Gastrocnemius medialis (tissue), 4 donors: Measurements from ENCODE around the gene TMEM132D. TPM values are rescaled to one million over a fixed set of nuclear protein-coding genes. Genes with fewer than 3 reads are reported as not detected.

Source experiments
- ATAC-seq, 2 donors: fragments of 150-250 bp; one replicate each; pipeline ENCODE4 v1.9.1; 2016
- DNase-seq, 2 donors: peaks; one replicate each; pipeline ENCODE4 v3.0.0-alpha.2; 2019
- H3K27ac ChIP-seq, 4 donors: fragments of 200-600 bp; sonication (generic); 1 replicate in 1 of 4; 2 replicates in 3 of 4; pipeline ENCODE4 v1.5.1; 2016 to 2018; ENCODE audit warnings: mild to moderate bottlenecking in 2 of 4, moderate library complexity in 1 of 4
- H3K27me3 ChIP-seq, 3 donors: fragments of 200-600 bp; sonication (generic) in 2 of 3; 1 replicate in 1 of 3; 2 replicates in 2 of 3; pipeline versions ENCODE4 v1.5.1 to v1.6.0; 2016 to 2019; ENCODE audit warnings: mild to moderate bottlenecking in 1 of 3, moderate library complexity in 1 of 3
- H3K36me3 ChIP-seq, 2 donors: fragments of 200-600 bp; sonication (generic) in 1 of 2; one replicate each; pipeline ENCODE4 v1.5.1; 2017 to 2018
- H3K4me1 ChIP-seq, 2 donors: fragments of 200-600 bp; sonication (generic) in 1 of 2; one replicate each; pipeline ENCODE4 v1.5.1; 2016 to 2017; ENCODE audit warnings: mild to moderate bottlenecking in 2 of 2
- H3K4me3 ChIP-seq, 4 donors: fragments of 200-600 bp; sonication (generic) in 3 of 4; 1 replicate in 1 of 4; 2 replicates in 3 of 4; pipeline ENCODE4 v1.5.1; 2016 to 2019; ENCODE audit warnings: mild to moderate bottlenecking in 2 of 4
- H3K9me3 ChIP-seq, 3 donors: fragments of 200-600 bp; sonication (generic) in 2 of 3; 1 replicate in 1 of 3; 2 replicates in 2 of 3; pipeline ENCODE4 v1.5.1; 2016 to 2019
- POLR2A ChIP-seq, 2 donors: fragments of 450-650 bp; IDR thresholded peaks; one replicate each; pipeline ENCODE4 v1.6.1; 2017; ENCODE audit warnings: antibody characterized with exemption in 2 of 2, mild to moderate bottlenecking in 2 of 2, moderate library complexity in 2 of 2
- in situ Hi-C, 4 donors: fragments of 200-750 bp; cut with MboI; loops; one replicate each; pipeline versions ENCODE4 v1.15.0 to v1.8.0; 2017; ENCODE audit warnings: low sequenced_read_pairs in 4 of 4
- intact Hi-C: fragments of 100-400 bp; cut with DNase I; formaldehyde crosslinking; loops from one replicate; pipeline ENCODE4 v1.15.1; 2023; ENCODE audit warnings: low total_unique reads
- total RNA-seq, 4 donors: library from RNA; depleted of rRNA; stranded (reverse); fragments of >200 nt; gene quantifications; one replicate each; pipeline versions ENCODE4 v1.1.0 to v1.2.3, GENCODE V29; 2016
- TF ChIP-seq, protein P1 (sequence below), 5 experiments: fragments of 450-650 bp in 3 of 5; fragments of 200-600 bp in 2 of 5; sonication (generic) in 2 of 5; IDR thresholded peaks in 4 of 5; conservative IDR thresholded peaks in 1 of 5; 1 replicate in 4 of 5; 2 replicates in 1 of 5; pipeline ENCODE4 v1.5.1; 2016 to 2019; ENCODE audit warnings: antibody characterized with exemption in 5 of 5, mild to moderate bottlenecking in 3 of 5, moderate library complexity in 3 of 5

Gene TMEM132D
- total RNA-seq, 4 donors from 2014 or later: not detected

DNA sequence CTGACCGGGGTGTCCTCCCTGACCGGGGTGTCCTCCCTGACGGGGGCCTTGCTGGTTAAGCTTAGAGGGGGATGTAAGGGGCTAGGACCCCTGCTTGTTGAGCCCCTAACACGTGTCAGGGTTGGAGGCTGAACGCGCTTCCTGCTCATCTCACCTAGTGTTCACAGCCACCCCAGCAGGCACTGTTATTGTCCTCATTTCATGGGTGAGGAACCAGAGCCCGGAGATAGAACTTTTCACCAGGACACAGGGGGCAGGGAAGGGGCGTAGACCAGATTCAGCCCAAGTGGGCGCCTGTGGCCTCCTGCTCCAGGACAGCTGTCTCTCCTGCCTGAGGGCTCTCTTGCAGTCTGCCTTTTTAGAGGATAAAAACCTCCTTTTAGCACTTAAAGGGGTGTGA is 814.2 kb downstream of the TMEM132D start:
- Histone ChIP-seq H3K36me3 (no peaks in the 10 kb centered on the region), H3K4me3 (no peak overlapping the region), H3K9me3 (no peaks in the 10 kb centered on the region), H3K27ac (no peak overlapping the region), H3K4me1 (no peaks in the 10 kb centered on the region), H3K27me3 (no peaks in the 10 kb centered on the region)
- ATAC-seq: no peak
- in situ Hi-C loops (no loop called here), intact Hi-C loops (no loop called here)
- DNase-seq: no peak
- TF ChIP-seq, protein P1, sequence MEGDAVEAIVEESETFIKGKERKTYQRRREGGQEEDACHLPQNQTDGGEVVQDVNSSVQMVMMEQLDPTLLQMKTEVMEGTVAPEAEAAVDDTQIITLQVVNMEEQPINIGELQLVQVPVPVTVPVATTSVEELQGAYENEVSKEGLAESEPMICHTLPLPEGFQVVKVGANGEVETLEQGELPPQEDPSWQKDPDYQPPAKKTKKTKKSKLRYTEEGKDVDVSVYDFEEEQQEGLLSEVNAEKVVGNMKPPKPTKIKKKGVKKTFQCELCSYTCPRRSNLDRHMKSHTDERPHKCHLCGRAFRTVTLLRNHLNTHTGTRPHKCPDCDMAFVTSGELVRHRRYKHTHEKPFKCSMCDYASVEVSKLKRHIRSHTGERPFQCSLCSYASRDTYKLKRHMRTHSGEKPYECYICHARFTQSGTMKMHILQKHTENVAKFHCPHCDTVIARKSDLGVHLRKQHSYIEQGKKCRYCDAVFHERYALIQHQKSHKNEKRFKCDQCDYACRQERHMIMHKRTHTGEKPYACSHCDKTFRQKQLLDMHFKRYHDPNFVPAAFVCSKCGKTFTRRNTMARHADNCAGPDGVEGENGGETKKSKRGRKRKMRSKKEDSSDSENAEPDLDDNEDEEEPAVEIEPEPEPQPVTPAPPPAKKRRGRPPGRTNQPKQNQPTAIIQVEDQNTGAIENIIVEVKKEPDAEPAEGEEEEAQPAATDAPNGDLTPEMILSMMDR (IDR thresholded peaks at IDR 0.05 in 4 of 5, conservative IDR thresholded peaks at IDR 0.05 in 1 of 5): no peak
- TF ChIP-seq POLR2A (IDR thresholded peaks at IDR 0.05): no peak

- Histone ChIP-seq H3K4me1 (no peaks in the 10 kb centered on the region), H3K27me3 (no peaks in the 10 kb centered on the region), H3K4me3 (no peak overlapping the region), H3K27ac (no peak overlapping the region), H3K36me3 (no peaks in the 10 kb centered on the region), H3K9me3 (no peaks in the 10 kb centered on the region)
- no peak for TF ChIP-seq POLR2A (IDR thresholded peaks at IDR 0.05)
- TF ChIP-seq, protein P1 (IDR thresholded peaks at IDR 0.05 in 4 of 5, conservative IDR thresholded peaks at IDR 0.05 in 1 of 5): no peak
- DNase-seq (no peak), ATAC-seq (no peak)
- in situ Hi-C loops (no loop called here), intact Hi-C loops (no loop called here)
Measured at GRCh38 chr12:129084875-129085826, 818.7 kb downstream of the TMEM132D start.

DNA sequence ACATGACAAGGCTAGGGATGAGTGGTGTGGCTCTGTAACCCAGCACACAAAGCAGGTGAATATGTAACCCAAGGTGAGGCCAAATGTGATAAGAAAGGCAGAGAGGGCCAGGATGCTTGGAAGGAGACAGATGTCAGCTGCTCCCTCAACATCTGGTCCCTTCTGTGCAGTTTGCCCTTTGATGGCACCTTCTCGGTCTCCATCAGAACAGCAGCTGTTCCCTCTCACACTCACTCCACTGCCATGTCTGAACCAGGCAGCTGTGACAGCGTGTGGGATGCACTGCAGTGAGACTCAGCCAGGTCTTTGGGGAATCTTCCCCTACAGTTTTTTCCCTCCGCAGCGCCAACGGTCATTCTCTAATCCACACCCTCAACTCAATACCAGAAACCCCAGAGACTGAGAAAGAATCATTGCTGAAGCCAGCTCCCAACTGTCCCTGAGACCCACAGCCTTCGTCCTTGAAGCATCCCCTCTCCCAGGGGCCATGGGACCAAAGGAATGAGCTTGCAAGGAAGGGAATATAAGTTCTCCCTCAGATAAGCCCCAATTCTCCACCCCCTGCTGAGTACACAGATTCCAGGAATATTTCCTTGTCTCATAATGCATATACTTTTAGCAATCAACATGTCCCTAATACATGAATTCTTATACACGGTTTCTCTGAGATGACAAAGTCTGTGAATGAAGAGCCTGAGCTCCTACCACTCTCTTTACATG is 820.5 kb downstream of the TMEM132D start:
- Histone ChIP-seq H3K27ac (no peak overlapping the region), H3K9me3 (no peaks in the 10 kb centered on the region), H3K27me3 (no peaks in the 10 kb centered on the region), H3K36me3 (no peaks in the 10 kb centered on the region), H3K4me1 (no peaks in the 10 kb centered on the region), H3K4me3 (no peak overlapping the region)
- ATAC-seq (no peak), DNase-seq (no peak)
- no peak for TF ChIP-seq POLR2A (IDR thresholded peaks at IDR 0.05)
- TF ChIP-seq, protein P1 (IDR thresholded peaks at IDR 0.05 in 4 of 5, conservative IDR thresholded peaks at IDR 0.05 in 1 of 5): no peak
- in situ Hi-C loops (no loop called here), intact Hi-C loops (no loop called here)

- intact Hi-C loops (no loop called here), in situ Hi-C loops (no loop called here)
- Histone ChIP-seq H3K27me3 (no peaks in the 10 kb centered on the region), H3K4me1 (no peaks in the 10 kb centered on the region), H3K9me3 (no peaks in the 10 kb centered on the region), H3K27ac (no peak overlapping the region), H3K4me3 (no peak overlapping the region), H3K36me3 (no peaks in the 10 kb centered on the region)
- no peak for TF ChIP-seq POLR2A (IDR thresholded peaks at IDR 0.05)
- TF ChIP-seq, protein P1 (IDR thresholded peaks at IDR 0.05 in 4 of 5, conservative IDR thresholded peaks at IDR 0.05 in 1 of 5): no peak
- DNase-seq: no peak
- ATAC-seq: no peak
Measured at GRCh38 chr12:129082441-129082840, 821.4 kb downstream of the TMEM132D start.
